ENCODE measurements around the gene ZBTB42.

Gene ZBTB42

DNA sequence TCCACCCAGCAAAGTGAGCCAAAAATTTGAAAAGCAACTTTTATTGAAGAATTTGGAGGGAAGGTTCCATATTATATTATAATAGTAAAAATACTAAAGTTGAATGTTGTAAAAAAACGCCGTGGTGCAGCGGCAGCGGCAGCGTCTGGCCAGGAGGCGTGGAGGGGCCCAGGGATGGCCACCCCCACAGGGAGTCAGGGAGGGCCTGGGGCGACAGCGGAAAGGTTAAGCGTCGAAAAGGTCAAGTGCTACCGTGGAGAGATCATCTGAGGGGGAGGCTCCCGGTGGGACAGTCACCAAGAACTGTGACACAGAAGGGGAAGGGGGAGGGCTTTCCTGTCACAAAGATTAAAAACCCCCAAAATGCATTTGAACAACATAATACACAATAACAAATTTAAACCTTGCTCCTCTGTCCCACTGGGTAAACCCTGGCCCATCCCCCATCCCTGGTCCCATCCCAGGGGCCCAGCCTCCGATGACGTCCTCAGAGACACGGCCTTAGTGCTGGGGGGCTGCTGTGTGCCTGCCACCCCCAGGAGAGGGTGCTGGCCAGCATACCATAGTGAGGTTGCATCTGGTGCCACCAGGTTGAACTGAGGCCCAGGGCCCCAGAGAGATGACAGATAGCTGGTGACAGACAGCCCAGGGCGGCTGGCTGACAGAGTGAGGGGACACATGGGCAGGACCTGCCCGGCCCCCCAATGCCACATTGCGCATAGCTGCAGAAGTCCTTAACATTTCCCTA lies 31.4 kb upstream of the ZBTB42 start:
- no peak for DNase-seq (ENCODE audit: low read depth in 2 of 2)

DNA sequence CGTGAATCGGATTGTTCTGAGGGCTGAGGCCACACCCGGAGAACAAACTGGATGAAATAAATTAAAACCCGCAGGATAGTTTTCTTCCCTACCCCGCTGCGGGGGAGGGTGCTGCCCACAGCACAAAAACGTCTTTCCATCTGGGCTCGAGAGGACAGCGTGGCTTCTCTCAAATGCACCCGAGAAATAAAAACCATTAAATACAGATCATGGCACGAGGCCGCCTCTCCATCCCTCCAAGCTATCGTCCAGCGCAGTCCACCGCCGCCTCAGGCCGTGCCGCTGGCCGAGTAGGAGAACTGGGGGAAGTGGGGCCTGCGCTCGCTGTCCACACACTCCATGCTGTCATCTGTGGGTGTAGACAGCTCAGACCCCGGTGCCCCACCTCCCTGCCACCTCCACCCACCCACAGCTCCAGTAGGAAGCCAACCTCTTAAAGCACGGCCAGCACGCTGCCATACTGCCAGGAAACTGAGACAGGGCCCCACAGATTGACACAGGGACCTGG lies 30.8 kb upstream of the ZBTB42 start:
- no peak for DNase-seq (ENCODE audit: low read depth in 2 of 2)

DNA sequence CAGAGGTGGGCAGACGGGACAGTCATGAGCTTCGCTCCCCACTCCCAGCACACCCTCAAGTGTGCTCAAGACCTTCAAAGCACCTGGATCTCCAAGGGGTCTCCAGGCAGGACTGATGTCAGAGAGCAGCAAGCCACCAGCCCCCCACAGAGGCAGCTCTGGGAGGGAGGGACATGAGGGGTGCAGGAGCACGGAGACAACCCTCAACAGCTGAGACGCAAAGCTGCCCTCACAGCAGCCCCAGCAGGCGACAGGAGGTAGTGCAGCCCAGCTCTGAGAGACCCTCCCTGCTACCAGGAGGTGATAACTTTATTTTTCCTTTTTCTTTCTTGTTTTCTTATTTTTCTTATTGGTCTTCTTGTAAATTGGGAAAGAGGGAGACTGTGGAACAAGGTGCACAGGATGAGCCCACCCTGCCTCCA lies 30.0 kb upstream of the ZBTB42 start:
- DNase-seq (ENCODE audit: low read depth in 2 of 2): no peak

DNA sequence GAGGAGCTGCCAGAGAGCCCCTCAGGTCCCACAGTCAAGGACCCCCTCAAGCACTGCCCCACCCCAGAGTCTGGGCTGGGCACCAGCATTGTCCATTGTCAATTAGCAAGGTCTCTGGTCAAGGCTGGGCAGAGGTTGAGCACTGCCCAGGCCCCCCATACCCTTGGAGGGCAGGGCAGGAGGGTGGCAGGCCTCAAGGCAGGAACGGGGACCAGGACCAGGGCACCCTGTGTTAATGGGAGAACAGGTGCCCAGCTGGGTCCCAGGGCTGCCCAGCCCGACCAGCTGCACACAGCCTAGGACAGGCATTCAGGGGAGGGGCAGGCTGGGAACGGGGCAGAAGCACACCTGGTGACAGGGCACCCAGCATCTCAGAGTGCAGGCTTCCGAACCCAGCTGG lies 29.5 kb upstream of the ZBTB42 start:
- no peak for DNase-seq (ENCODE audit: low read depth in 2 of 2)

DNA sequence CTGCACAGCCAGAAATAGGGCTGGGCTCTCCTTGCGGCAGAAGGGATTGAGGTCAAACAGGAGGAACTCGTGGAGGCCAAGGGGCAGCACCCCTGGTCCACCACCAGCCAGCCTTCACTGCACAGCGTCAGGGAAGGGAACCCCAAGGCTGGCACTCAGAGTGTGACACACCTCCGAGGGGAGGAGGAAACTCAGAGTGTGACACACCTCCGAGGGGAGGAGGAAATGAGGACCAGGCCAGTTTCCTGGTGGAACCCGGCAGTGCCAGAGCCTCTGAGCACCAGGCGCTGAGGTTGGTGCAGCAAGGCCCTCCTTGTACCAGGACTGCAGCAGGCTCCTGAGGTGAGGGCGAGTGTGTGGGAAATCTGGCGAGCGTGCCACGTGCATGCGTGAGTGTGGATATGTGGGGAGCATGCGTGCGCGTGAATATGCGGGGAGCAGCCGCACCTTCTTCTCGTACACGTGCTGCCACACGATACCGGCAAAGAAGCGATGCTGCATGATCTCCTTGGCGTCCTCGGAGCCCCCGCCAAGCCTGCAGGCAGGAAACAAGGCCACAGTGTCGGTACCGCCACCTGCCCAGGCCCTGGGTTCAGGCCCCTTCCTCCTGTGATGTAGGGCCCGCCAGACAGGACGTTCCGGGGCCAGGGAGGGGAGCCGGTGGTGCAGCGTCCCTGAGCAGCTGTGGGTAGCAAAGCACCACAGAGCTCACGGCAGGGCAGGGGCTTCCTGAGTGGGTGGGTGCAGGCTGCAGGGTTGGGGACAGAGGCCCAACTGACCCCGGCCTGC lies 28.8 kb upstream of the ZBTB42 start:
- no peak for DNase-seq (ENCODE audit: low read depth in 2 of 2)

DNA sequence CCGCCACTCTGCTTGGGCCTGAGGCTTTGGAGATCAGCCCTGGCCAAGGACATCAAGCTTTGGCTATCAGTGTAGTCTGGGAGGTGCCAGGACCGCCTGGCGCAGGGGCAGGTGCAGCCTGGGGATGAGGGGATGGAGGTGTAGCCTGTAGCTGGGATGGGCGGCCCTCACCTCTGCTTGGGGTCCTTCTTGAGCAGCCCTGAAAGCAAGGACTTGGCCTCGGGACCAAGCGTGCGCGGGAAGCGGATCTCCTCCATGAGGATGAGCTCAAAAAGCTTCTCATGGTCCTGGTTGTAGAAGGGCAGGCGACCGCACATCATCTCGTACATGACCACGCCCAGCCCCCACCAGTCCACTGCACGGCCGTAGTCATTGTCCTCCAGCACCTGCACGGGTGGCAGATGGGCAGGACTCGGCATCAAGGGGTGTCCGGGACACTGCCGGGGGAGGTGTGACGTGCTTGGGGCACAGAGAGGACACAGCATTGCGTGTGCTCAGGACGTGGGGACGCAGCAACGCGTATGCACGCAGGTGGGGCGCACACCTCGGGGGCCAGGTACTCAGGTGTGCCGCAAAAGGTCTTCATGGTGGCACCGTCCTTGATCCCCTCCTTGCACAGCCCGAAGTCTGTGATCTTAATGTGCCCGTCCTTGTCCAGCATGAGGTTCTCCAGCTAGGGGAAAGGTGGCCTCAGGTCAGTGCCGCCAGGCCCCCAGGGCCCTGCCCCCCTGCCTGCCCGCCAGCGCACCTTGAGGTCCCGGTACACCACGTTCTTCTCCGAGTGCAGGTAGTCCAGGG lies 28.0 kb upstream of the ZBTB42 start:
- no peak for DNase-seq (ENCODE audit: low read depth in 2 of 2)

DNA sequence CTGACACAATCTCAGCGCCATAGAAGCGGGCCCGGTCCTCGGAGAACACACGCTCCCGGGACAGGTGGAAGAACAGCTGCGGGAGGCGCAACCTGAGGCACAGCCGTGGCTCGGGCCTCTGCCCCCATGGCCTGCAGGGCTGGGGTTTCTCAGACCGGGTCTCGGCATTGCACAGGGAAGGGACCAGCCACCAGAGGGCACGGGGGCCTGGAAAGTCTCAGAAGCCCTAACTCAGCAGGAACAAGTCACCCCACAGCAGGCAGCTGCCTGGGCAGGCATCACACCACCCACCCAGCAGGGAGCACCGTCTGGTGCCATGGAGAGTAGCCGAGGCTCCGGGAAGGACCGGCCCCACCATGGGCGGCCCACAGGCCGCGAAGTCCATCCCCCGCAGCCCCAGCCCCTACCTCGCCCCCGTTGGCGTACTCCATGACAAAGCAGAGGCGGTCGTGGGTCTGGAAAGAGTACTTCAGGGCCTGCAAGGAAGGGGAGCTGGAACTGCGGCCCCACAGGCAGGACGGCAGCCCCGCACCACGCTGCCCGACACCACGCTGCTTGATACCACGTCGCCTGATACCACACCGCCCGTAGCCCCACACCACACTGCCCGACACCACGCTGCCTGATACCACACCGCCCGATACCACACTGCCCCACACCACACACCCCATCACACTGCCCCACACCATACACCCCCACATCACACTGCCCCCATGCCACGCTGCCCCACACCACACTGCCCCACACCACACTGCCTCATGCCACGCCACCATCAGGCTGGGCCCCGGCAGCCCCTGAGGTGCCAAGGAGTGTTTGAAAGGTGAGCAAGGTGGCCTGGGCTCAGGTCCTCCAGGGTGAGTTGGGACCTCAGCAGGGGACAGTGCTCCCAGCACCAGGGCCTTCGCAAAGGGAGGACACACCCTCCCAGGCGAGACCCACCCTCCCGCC lies 27.1 kb upstream of the ZBTB42 start:
- DNase-seq (ENCODE audit: low read depth in 2 of 2): no peak

DNA sequence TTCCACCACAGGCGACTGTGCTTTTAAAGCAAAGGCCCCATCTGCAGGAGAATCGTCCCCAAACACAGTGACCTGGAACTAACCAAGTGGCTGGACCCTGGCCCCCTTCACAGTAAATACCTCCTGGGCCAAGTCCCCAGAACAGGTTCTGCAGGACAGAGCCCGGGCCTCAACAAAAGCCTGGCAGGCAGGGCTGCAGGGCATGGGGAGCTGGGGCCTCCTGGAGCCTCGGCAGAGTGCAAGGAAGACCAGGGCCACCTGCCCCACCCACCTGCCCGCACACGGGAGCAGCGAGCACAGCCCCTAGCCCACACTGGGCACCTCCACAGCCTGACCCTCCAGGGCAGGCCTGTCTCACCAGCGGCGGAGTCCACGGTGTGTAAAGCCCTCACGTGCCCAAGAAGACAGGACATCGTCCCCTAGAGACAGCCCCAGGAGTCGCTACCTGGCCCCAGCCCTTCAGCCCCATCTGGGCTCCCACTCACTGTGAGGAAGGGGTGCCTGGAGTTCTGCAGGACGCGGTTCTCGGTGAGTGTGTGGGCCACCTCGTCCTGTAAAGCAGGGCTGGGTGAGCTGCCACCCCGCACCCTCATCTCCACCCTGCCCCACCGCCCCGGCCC lies 26.3 kb upstream of the ZBTB42 start:
- no peak for DNase-seq (ENCODE audit: low read depth in 2 of 2)

DNA sequence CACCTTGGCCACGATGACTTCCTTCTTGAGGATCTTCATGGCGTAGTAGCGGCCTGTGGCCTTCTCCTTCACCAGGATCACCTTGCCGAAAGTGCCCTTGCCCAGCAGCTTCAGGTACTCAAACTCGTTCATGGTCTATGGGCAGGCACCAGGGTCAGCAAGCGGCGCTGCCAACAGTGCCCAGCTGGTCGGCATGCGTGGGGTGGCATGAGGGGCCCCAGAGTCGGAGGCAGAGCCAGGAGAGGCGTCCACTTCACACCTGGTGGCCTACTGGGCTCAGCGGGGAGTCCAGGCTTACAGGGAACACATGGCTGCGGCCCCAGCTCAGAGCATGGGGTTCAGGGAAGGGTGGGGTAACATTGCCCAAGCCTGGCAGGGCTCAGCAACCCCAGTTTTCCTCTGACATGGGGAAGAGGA lies 25.8 kb upstream of the ZBTB42 start:
- no peak for DNase-seq (ENCODE audit: low read depth in 2 of 2)

DNA sequence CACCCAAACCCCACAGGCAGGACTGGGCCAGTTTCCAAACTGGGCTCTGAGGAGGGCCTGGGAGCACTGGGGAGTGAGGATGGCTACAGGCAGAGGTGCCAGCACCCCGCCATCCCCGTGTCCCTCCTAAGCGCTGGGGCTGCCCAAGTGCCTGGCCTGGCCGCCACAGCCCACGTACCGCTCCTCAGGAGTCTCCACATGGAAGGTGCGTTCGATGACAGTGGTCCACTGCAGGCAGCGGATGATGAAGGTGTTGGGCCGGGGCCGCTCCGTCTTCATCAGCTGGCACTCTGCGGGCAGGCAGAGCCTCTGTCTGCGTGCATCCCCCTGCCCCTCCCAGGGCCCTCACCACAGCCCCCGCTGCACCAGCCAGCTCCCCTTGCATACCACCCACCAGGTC lies 24.4 kb upstream of the ZBTB42 start:
- DNase-seq (ENCODE audit: low read depth in 2 of 2): no peak

DNA sequence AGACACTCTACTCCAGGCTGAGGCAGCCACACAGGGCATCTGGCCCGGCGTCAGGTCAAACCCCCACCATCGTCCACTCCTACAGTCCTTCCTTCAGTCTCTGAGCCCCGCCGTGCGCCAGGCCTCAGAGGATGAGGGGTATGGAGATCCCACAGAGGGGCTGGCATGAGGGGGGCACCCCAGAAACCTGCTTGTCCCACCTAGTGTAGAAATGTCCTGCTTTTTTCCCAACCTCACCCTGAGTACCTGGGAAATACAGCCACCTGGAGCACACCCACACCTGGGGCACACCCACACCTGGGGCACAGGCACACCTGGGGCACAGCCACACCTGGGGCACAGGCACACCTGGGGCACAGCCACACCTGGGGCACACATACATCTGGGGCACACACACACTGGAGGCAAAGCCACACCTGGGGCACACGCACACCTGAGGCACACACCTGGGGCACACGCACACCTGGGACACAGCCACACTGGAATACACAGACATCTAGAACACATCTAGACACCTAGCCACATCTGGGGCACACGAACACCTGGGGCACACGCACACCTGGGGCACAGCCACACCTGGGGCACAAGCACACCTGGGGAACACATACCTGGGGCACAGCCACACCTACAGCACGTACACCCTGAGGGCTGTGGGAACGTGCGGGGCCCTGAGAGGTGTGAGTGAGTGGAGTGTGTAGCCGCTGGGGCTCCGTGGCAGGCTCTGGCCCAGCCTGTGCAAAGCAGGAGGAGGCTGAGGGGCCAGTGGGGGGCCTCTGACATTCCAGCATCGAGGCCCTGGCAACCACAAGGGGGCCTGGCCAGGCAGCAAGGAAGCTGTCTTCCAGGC lies 23.7 kb upstream of the ZBTB42 start:
- DNase-seq (ENCODE audit: low read depth in 2 of 2): no peak

DNA sequence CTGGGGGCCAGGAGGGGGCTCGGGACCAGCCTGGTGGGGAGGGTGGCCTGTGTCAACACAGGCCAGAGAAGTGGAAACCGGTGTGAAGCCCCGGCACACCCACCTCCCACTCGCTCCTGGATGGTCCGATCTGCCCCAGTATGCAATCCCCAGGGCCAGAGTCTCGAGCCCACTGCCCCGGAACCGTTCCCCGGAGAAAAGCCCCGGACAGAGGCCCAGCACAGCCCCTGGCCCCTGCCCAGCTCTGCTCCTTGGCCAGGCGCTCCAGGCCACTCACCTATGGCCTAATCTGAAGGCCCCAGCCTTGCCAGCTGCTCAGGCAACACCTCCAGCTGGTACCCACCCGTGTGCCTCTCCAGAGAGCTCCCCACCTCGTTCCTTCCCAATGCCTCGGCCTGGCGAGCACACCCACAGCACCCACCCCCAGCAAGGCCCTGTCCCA lies 23.1 kb upstream of the ZBTB42 start:
- DNase-seq (ENCODE audit: low read depth in 2 of 2): no peak

DNA sequence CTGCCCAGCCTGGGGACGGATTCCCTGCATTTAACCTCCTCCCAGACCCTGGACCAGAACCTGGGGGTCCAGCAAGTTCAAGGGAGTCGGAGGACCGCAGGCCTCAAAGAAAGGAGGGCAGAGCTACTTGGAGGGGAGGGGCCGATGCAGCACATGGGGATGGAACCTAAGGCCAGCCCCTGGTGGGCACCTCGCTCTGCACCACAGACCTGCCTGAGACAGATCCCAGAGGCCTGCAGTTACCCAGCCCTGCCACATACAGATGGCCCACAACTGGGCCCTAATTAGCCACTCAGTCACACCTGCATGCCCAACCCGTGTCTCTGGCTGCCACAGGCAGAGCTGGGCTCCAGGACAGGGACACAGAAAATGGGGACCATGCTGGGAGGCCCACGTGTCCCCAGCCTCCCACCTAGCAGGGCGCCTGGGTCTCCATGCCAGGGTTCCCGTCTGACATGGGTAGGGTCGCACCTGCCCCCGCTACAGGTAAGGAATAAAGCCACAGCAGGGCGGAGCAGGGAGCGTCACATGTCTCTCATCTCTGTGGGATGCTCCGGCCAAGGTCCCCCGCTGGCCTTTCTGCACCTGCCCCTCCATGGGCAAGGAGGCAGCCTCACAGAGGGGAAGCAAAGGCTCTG lies 22.1 kb upstream of the ZBTB42 start:
- DNase-seq (ENCODE audit: low read depth in 2 of 2): no peak

DNA sequence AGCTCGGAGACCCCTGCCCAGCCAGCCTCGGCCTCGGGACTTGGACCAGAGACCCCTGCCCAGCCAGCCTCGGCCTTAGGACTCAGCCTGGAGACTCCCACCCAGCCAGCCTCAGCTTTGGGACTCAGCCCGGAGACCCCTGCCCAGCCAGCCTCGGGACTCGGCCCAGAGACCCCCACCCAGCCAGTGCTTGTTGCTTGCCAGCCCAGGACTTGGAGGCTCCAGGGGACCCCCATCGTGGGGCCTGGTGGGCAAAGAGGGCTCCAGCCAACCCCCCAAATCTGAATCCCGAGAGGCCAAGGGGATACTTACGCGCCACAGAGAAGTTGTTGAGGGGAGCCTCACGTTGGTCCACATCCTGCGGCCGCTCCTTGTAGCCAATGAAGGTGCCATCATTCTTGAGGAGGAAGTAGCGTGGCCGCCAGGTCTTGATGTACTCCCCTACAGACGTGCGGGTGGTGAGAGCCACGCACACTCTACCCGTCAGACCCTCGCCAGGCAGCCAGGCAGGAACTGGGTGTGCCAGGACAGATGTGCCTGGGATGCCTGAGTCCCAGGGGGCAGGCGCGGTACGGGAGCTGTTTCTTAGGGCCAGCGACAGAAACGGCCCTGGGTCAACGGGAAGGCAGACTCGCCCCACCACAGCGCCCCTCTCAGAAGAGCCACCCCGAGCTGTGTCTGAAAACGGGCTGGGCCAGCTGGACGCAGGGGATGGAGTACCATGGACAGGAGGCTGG lies 21.0 kb upstream of the ZBTB42 start:
- no peak for DNase-seq (ENCODE audit: low read depth in 2 of 2)

DNA sequence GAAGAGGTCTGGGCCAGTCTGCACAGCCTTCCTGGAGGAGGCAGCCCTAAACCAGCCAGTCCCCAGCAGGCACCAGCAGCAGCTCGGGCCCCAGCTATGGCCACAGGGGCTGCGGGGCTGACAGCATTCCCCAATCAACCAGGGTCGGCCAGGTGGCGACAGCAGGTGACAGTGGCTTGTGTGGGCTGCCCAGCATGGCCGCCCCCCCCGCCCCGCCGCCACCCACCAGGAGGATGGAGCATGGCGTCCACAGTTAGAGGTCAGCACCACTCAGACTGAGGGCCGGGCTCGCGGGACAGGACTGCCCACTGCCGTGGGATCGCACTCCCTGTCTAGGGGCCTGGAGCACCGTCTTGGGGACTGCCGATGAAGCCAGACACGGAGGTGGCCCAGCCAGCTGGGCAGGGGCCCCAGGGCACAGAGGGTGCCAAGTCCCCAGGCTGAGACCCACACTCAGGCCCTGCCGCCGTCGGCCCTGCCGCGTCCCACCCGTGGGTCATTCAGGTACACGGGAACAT lies 20.3 kb upstream of the ZBTB42 start:
- DNase-seq (ENCODE audit: low read depth in 2 of 2): no peak

DNA sequence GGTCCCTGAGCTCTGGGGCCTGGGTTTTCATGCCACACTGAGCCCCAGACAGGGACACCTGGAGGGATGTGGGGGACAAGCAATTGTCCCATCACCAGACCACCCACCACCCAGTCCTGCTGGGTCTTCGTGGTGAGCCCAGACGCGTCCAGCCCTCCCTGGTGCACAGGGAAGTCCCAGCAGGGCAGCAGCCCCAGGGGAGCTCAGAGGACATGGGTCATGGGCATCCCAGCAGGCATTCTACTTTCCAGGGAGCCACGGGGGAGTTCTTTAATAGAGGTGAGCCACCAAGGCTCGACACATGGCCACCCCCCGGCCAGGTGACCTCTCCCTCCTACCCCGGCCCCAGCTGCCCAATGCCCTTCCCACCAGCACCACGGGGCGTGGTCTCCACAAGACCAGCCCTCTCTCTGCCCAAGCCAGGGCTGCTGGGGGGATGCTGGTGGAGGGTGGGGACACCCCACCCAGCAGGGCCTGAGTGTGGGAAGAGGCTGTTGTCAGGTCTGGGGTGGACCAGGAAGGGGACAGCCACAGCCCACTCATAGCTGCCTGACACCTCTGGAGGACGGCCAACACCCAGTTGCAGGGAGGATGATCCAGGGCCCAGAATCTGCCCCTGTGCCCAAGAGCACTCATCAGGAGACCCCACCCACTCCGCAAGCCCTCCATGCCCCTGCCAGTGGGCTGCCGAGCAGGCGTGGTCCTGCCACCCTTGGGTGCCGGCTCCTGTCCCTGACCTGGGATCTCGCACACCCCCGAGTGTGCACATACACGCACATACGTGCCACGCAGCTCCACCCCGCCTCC lies 19.4 kb upstream of the ZBTB42 start:
- no peak for DNase-seq (ENCODE audit: low read depth in 2 of 2)

DNA sequence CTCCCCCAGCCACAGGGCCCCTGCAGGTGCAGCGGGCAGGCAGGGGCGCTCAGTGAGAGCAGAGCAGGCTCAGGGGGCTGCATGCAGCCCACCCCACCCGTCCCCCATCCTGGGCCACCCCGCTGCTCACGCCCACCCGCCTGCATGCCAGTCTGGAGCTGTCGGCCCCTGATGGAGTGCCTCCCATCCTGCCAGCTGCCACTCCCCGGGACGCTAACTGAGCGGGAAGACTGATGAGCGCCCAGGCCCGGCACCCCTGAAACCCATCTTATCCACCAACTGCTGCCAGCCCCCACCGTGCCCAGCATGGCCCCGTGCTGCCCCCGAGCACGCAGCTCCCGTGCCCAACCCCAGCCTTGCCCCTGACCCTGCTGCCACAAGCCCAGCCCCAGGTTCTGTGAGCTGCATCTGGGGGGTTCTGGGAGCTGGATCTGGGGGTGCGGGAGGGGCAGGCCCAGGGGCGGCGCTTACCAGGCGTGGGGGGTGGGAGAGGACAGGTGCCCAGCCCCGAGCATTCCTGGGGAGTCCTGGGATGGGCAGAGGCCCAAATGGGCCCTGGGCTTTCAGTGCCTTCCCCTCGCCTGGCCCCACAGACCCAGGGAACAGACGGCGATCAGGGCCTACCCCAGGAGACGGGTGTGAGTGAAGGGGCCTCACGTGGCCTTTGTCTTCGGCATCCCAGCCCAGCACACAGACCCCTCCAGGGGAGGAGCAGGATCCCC lies 18.7 kb upstream of the ZBTB42 start:
- no peak for DNase-seq (ENCODE audit: low read depth in 2 of 2)
